ENCODE data around the gene REC114.
"Not testable (repeated sequence)": the region's sequence is repeated elsewhere in the genome, so short reads cannot be mapped to it uniquely, and the experiment has no call there.

Gene REC114

GRCh38 chr15:73426323-73426994, 16.5 kb upstream of the REC114 start:
- H3K9me3 ChIP-seq (ENCODE audit: control insufficient read depth, insufficient read depth, low read length), result no peaks in the 10 kb centered on the region
- H3K4me1 ChIP-seq (ENCODE audit: control insufficient read depth, insufficient read depth, low read length), result no peaks in the 10 kb centered on the region
- no peaks in the 10 kb centered on the region for H3K27me3 ChIP-seq (ENCODE audit: control insufficient read depth, insufficient read depth, low read length)
- H3K27ac ChIP-seq (ENCODE audit: low read length), result no peak overlapping the region
- no CpG with 5 or more reads among the region's 5 CpGs for WGBS (ENCODE audit: insufficient coverage, insufficient read length)
- DNase-seq (ENCODE audit: low read depth, low spot score), result no peak
- H3K36me3 ChIP-seq (ENCODE audit: control insufficient read depth, insufficient read depth, low read length), result no peaks in the 10 kb centered on the region
- no peak overlapping the region for H3K4me3 ChIP-seq (ENCODE audit: low read length)

GRCh38 chr15:73431329-73431728, 11.6 kb upstream of the REC114 start:
- not testable (repeated sequence) for H3K9me3 ChIP-seq (ENCODE audit: control insufficient read depth, insufficient read depth, low read length); H3K4me1 ChIP-seq (ENCODE audit: control insufficient read depth, insufficient read depth, low read length); H3K27ac ChIP-seq (ENCODE audit: low read length); H3K4me3 ChIP-seq (ENCODE audit: low read length); H3K36me3 ChIP-seq (ENCODE audit: control insufficient read depth, insufficient read depth, low read length); H3K27me3 ChIP-seq (ENCODE audit: control insufficient read depth, insufficient read depth, low read length); DNase-seq (ENCODE audit: low read depth, low spot score)
- no CpG with 5 or more reads among the region's 7 CpGs for WGBS (ENCODE audit: insufficient coverage, insufficient read length)

GRCh38 chr15:73433873-73434272, 9.1 kb upstream of the REC114 start:
- H3K27ac ChIP-seq (ENCODE audit: low read length), result no peak overlapping the region
- H3K27me3 ChIP-seq (ENCODE audit: control insufficient read depth, insufficient read depth, low read length), result no peaks in the 10 kb centered on the region
- peaks cover 1% of the 10 kb centered on the region; the same call in 1 of the 2 replicates for H3K4me1 ChIP-seq (ENCODE audit: control insufficient read depth, insufficient read depth, low read length)
- no peaks in the 10 kb centered on the region for H3K9me3 ChIP-seq (ENCODE audit: control insufficient read depth, insufficient read depth, low read length)
- H3K36me3 ChIP-seq (ENCODE audit: control insufficient read depth, insufficient read depth, low read length), result no peaks in the 10 kb centered on the region
- no peak for DNase-seq (ENCODE audit: low read depth, low spot score)
- WGBS (ENCODE audit: insufficient coverage, insufficient read length), result no CpG with 5 or more reads among the region's 4 CpGs
- H3K4me3 ChIP-seq (ENCODE audit: low read length), result no peak overlapping the region

- no peaks in the 10 kb centered on the region for H3K27me3 ChIP-seq (ENCODE audit: control insufficient read depth, insufficient read depth, low read length)
- no peak overlapping the region for H3K27ac ChIP-seq (ENCODE audit: low read length)
- WGBS (ENCODE audit: insufficient coverage, insufficient read length), result no CpG with 5 or more reads among the region's 2 CpGs
These were observed 6.4 kb upstream of the REC114 start for GRCh38 chr15:73436613-73437012.

GRCh38 chr15:73437543-73438109, 5.3 kb upstream of the REC114 start:
- no CpG with 5 or more reads among the region's 4 CpGs for WGBS (ENCODE audit: insufficient coverage, insufficient read length)
- H3K4me3 ChIP-seq (ENCODE audit: low read length), result no peak overlapping the region
- H3K9me3 ChIP-seq (ENCODE audit: control insufficient read depth, insufficient read depth, low read length), result no peaks in the 10 kb centered on the region
- H3K4me1 ChIP-seq (ENCODE audit: control insufficient read depth, insufficient read depth, low read length), result peaks cover 1% of the 10 kb centered on the region; the same call in 1 of the 2 replicates
- H3K27ac ChIP-seq (ENCODE audit: low read length), result no peak overlapping the region
- no peaks in the 10 kb centered on the region for H3K36me3 ChIP-seq (ENCODE audit: control insufficient read depth, insufficient read depth, low read length)
- H3K27me3 ChIP-seq (ENCODE audit: control insufficient read depth, insufficient read depth, low read length), result no peaks in the 10 kb centered on the region
- DNase-seq (ENCODE audit: low read depth, low spot score), result no peak

More at GRCh38 chr15:73436613-73437012, 6.4 kb upstream of the REC114 start:
- no peaks in the 10 kb centered on the region for H3K36me3 ChIP-seq (ENCODE audit: control insufficient read depth, insufficient read depth, low read length)
- peaks cover 1% of the 10 kb centered on the region; the same call in 1 of the 2 replicates for H3K4me1 ChIP-seq (ENCODE audit: control insufficient read depth, insufficient read depth, low read length)
- no peak for DNase-seq (ENCODE audit: low read depth, low spot score)
- H3K4me3 ChIP-seq (ENCODE audit: low read length), result no peak overlapping the region
- H3K9me3 ChIP-seq (ENCODE audit: control insufficient read depth, insufficient read depth, low read length), result no peaks in the 10 kb centered on the region

GRCh38 chr15:73438651-73439050, 4.3 kb upstream of the REC114 start:
- no peak overlapping the region for H3K4me3 ChIP-seq (ENCODE audit: low read length)
- H3K36me3 ChIP-seq (ENCODE audit: control insufficient read depth, insufficient read depth, low read length), result no peaks in the 10 kb centered on the region
- peaks cover 1% of the 10 kb centered on the region; the same call in 1 of the 2 replicates for H3K4me1 ChIP-seq (ENCODE audit: control insufficient read depth, insufficient read depth, low read length)
- no peaks in the 10 kb centered on the region for H3K9me3 ChIP-seq (ENCODE audit: control insufficient read depth, insufficient read depth, low read length)
- no CpG with 5 or more reads among the region's 1 CpG for WGBS (ENCODE audit: insufficient coverage, insufficient read length)
- DNase-seq (ENCODE audit: low read depth, low spot score), result no peak
- H3K27me3 ChIP-seq (ENCODE audit: control insufficient read depth, insufficient read depth, low read length), result no peaks in the 10 kb centered on the region
- no peak overlapping the region for H3K27ac ChIP-seq (ENCODE audit: low read length)

- no peak overlapping the region for H3K27ac ChIP-seq (ENCODE audit: low read length)
- H3K4me1 ChIP-seq (ENCODE audit: control insufficient read depth, insufficient read depth, low read length), result peaks cover 1% of the 10 kb centered on the region; the same call in 1 of the 2 replicates
- no peak overlapping the region for H3K4me3 ChIP-seq (ENCODE audit: low read length)
- DNase-seq (ENCODE audit: low read depth, low spot score), result no peak
- no CpG with 5 or more reads among the region's 3 CpGs for WGBS (ENCODE audit: insufficient coverage, insufficient read length)
- no peaks in the 10 kb centered on the region for H3K9me3 ChIP-seq (ENCODE audit: control insufficient read depth, insufficient read depth, low read length)
- H3K27me3 ChIP-seq (ENCODE audit: control insufficient read depth, insufficient read depth, low read length), result no peaks in the 10 kb centered on the region
- H3K36me3 ChIP-seq (ENCODE audit: control insufficient read depth, insufficient read depth, low read length), result no peaks in the 10 kb centered on the region
These were observed 2.4 kb upstream of the REC114 start for GRCh38 chr15:73440571-73440970.

GRCh38 chr15:73442421-73442820, 543 bp upstream of the REC114 start:
- H3K36me3 ChIP-seq (ENCODE audit: control insufficient read depth, insufficient read depth, low read length), result no peaks in the 10 kb centered on the region
- H3K9me3 ChIP-seq (ENCODE audit: control insufficient read depth, insufficient read depth, low read length), result no peaks in the 10 kb centered on the region
- WGBS (ENCODE audit: insufficient coverage, insufficient read length), result no CpG with 5 or more reads among the region's 11 CpGs
- H3K27ac ChIP-seq (ENCODE audit: low read length), result no peak overlapping the region
- no peaks in the 10 kb centered on the region for H3K27me3 ChIP-seq (ENCODE audit: control insufficient read depth, insufficient read depth, low read length)
- no peak overlapping the region for H3K4me3 ChIP-seq (ENCODE audit: low read length)
- H3K4me1 ChIP-seq (ENCODE audit: control insufficient read depth, insufficient read depth, low read length), result peaks cover 1% of the 10 kb centered on the region; the same call in 1 of the 2 replicates
- DNase-seq (ENCODE audit: low read depth, low spot score), result no peak

- H3K36me3 ChIP-seq (ENCODE audit: control insufficient read depth, insufficient read depth, low read length); DNase-seq (ENCODE audit: low read depth, low spot score); H3K9me3 ChIP-seq (ENCODE audit: control insufficient read depth, insufficient read depth, low read length); H3K27me3 ChIP-seq (ENCODE audit: control insufficient read depth, insufficient read depth, low read length); H3K4me1 ChIP-seq (ENCODE audit: control insufficient read depth, insufficient read depth, low read length); H3K27ac ChIP-seq (ENCODE audit: low read length); H3K4me3 ChIP-seq (ENCODE audit: low read length): not testable (repeated sequence)
- WGBS (ENCODE audit: insufficient coverage, insufficient read length), result no CpG with 5 or more reads among the region's 5 CpGs
These were observed 4.5 kb downstream of the REC114 start for GRCh38 chr15:73447471-73447870.

- H3K36me3 ChIP-seq (ENCODE audit: control insufficient read depth, insufficient read depth, low read length); H3K4me3 ChIP-seq (ENCODE audit: low read length); H3K27me3 ChIP-seq (ENCODE audit: control insufficient read depth, insufficient read depth, low read length); H3K4me1 ChIP-seq (ENCODE audit: control insufficient read depth, insufficient read depth, low read length); H3K9me3 ChIP-seq (ENCODE audit: control insufficient read depth, insufficient read depth, low read length); H3K27ac ChIP-seq (ENCODE audit: low read length); DNase-seq (ENCODE audit: low read depth, low spot score): not testable (repeated sequence)
- WGBS (ENCODE audit: insufficient coverage, insufficient read length), result no CpG with 5 or more reads among the region's 5 CpGs
These were observed 5.3 kb downstream of the REC114 start for GRCh38 chr15:73448158-73448758.

Measured in iPS DF 6.9 (cell line).